Measurements from ENCODE around the gene AK3. TPM values are rescaled to one million over a fixed set of nuclear protein-coding genes. Genes with fewer than 3 reads are reported as not detected.

Gene AK3
- polyA plus RNA-seq, 3 donors = 3.7 to 14.5 (median 13.8) TPM

DNA sequence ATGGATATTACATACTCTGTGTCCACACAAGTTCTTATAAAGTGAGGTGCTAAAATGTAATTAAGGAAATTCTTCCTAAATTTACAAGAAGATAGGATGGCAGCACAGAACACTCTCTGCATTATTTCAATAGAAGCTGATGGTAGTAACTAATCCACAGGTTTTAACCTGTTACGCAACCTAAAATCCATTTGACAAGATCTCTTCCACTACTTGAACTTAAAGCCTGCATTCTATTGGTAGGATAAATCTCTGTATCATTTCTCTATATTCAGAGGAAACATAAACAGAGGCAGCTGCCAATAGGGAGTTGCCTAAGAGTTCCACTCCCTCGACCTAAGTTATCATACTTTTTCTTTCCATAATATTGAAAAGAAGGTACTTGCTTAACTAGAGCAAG, 40.1 kb downstream of the AK3 start:
- no peaks in the 10 kb centered on the region for H3K4me1 Mint-ChIP-seq
- TF ChIP-seq, protein P1, sequence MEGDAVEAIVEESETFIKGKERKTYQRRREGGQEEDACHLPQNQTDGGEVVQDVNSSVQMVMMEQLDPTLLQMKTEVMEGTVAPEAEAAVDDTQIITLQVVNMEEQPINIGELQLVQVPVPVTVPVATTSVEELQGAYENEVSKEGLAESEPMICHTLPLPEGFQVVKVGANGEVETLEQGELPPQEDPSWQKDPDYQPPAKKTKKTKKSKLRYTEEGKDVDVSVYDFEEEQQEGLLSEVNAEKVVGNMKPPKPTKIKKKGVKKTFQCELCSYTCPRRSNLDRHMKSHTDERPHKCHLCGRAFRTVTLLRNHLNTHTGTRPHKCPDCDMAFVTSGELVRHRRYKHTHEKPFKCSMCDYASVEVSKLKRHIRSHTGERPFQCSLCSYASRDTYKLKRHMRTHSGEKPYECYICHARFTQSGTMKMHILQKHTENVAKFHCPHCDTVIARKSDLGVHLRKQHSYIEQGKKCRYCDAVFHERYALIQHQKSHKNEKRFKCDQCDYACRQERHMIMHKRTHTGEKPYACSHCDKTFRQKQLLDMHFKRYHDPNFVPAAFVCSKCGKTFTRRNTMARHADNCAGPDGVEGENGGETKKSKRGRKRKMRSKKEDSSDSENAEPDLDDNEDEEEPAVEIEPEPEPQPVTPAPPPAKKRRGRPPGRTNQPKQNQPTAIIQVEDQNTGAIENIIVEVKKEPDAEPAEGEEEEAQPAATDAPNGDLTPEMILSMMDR (IDR thresholded peaks at IDR 0.05) = no peak
- peaks cover 54 to 61% of the 10 kb centered on the region in 2 donors for H3K36me3 Mint-ChIP-seq
- no peaks in the 10 kb centered on the region for H3K9me3 Mint-ChIP-seq
- H3K9ac ChIP-seq (ENCODE audit: insufficient read depth, low read length, poor library complexity, severe bottlenecking) = no peak overlapping the region
- H3K27ac Mint-ChIP-seq = no peak overlapping the region
- no peaks in the 10 kb centered on the region for H3K27me3 ChIP-seq (ENCODE audit: control insufficient read depth in 2 of 2, insufficient read depth in 2 of 2, low read length in 2 of 2)
- peaks cover 57 to 94% of the 10 kb centered on the region in 2 donors for H3K36me3 ChIP-seq (replicated peaks in 1 of 2; ENCODE audit: control insufficient read depth in 1 of 2, insufficient read depth in 2 of 2, low read length in 2 of 2)
- intact Hi-C loops (cut with micrococcal nuclease) = no loop called here
- no peak overlapping the region for H3K4me2 ChIP-seq (replicated peaks; ENCODE audit: extremely low read depth, low read length, poor library complexity, severe bottlenecking)
- H3K4me3 ChIP-seq (replicated peaks in 1 of 3; ENCODE audit: low read depth in 2 of 3, low read length in 3 of 3) = no peak overlapping the region
- no CpG with 5 or more reads among the region's 2 CpGs for WGBS (ENCODE audit: insufficient coverage)
- H3K4me3 Mint-ChIP-seq = no peak overlapping the region
- H3K4me1 ChIP-seq (ENCODE audit: control insufficient read depth in 1 of 2, insufficient read depth in 2 of 2, low read length in 2 of 2) = no peaks in the 10 kb centered on the region
- no peaks in the 10 kb centered on the region for H3K79me2 ChIP-seq (ENCODE audit: insufficient read depth, low read length)
- peaks cover 0 to 1% (median 0%) of the 10 kb centered on the region in 3 donors for H3K27me3 Mint-ChIP-seq (ENCODE audit: low read depth in 3 of 3)
- no peak for DNase-seq
- no peak overlapping the region for H3K27ac ChIP-seq (ENCODE audit: low read depth in 1 of 2, low read length in 2 of 2)
- no peaks in the 10 kb centered on the region for H4K20me1 ChIP-seq (ENCODE audit: insufficient read depth, low read length)
- no peaks in the 10 kb centered on the region for H3K9me3 ChIP-seq (replicated peaks in 1 of 2; ENCODE audit: control insufficient read depth in 1 of 2, insufficient read depth in 1 of 2, low read length in 2 of 2)
- no peak overlapping the region for H2AFZ ChIP-seq (ENCODE audit: insufficient read depth, low read depth, low read length, poor library complexity, severe bottlenecking)

DNA sequence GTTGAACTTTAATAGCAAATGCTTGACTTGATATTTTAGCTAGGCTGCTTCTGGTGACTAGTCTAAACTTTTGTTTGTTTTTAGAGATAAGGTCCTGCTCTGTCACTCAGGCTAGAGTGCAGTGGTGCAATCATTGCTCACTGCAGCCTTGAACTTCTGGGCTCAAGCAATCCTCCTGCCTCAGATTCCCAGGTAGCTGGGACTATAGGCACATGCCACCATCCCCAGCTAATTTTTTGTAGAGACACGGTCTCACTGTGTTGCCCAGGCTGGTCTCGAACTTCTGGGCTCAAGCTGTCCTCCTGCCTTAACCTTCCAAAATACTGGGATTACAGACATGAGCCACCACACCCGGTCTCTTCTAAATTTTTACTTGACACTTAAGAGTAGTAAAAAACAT, 40.9 kb downstream of the AK3 start:
- Mint-ChIP-seq H3K27ac (no peak overlapping the region), H3K9me3 (no peaks in the 10 kb centered on the region)

More for the DNA sequence above, 40.9 kb downstream of the AK3 start:
- H3K79me2 ChIP-seq (ENCODE audit: insufficient read depth, low read length) = no peaks in the 10 kb centered on the region
- DNase-seq = no peak
- H3K27me3 ChIP-seq (ENCODE audit: control insufficient read depth in 2 of 2, insufficient read depth in 2 of 2, low read length in 2 of 2) = no peaks in the 10 kb centered on the region
- Mint-ChIP-seq H3K4me1 (no peaks in the 10 kb centered on the region), H3K27me3 (ENCODE audit: low read depth in 3 of 3) (peaks cover 0 to 1% (median 0%) of the 10 kb centered on the region in 3 donors), H3K36me3 (peaks cover 53 to 62% of the 10 kb centered on the region in 2 donors), H3K4me3 (no peak overlapping the region)
- intact Hi-C loops (cut with micrococcal nuclease) = no loop called here
- no peak overlapping the region for H3K4me3 ChIP-seq (replicated peaks in 1 of 3; ENCODE audit: low read depth in 2 of 3, low read length in 3 of 3)
- no peaks in the 10 kb centered on the region for H3K4me1 ChIP-seq (ENCODE audit: control insufficient read depth in 1 of 2, insufficient read depth in 2 of 2, low read length in 2 of 2)
- TF ChIP-seq, protein P1 (IDR thresholded peaks at IDR 0.05) = no peak
- H2AFZ ChIP-seq (ENCODE audit: insufficient read depth, low read depth, low read length, poor library complexity, severe bottlenecking) = no peak overlapping the region
- 71% methylated on average over 2 of the region's 3 CpGs for WGBS (ENCODE audit: insufficient coverage)
- H3K9me3 ChIP-seq (replicated peaks in 1 of 2; ENCODE audit: control insufficient read depth in 1 of 2, insufficient read depth in 1 of 2, low read length in 2 of 2) = no peaks in the 10 kb centered on the region
- no peaks in the 10 kb centered on the region for H4K20me1 ChIP-seq (ENCODE audit: insufficient read depth, low read length)
- H3K27ac ChIP-seq (ENCODE audit: low read depth in 1 of 2, low read length in 2 of 2) = no peak overlapping the region
- H3K9ac ChIP-seq (ENCODE audit: insufficient read depth, low read length, poor library complexity, severe bottlenecking) = no peak overlapping the region
- H3K4me2 ChIP-seq (replicated peaks; ENCODE audit: extremely low read depth, low read length, poor library complexity, severe bottlenecking) = no peak overlapping the region
- H3K36me3 ChIP-seq (replicated peaks in 1 of 2; ENCODE audit: control insufficient read depth in 1 of 2, insufficient read depth in 2 of 2, low read length in 2 of 2) = peaks cover 55 to 94% of the 10 kb centered on the region in 2 donors
